H1 (cell line): ENCODE results near the gene OPRD1. TPM values are rescaled to one million over a fixed set of nuclear protein-coding genes. Genes with fewer than 3 reads are reported as not detected.

Experiments used
- ASH2L ChIP-seq: fragments of 200-600, 300-600 bp; sonication (generic); IDR thresholded peaks from one replicate; pipeline ENCODE4 v1.7.1; 2017; ENCODE audit warnings: low read length
- ATF2 ChIP-seq: IDR thresholded peaks from 2 replicates; pipeline ENCODE4 v1.6.1; 2012; ENCODE audit warnings: low read length, inconsistent platforms
- BCL11A ChIP-seq, 2 experiments: IDR thresholded peaks; one replicate each; pipeline ENCODE4 v1.6.1; 2011; ENCODE audit warnings: low read depth in 2 of 2, low read length in 2 of 2, mild to moderate bottlenecking in 2 of 2
- BRCA1 ChIP-seq: IDR thresholded peaks from 2 replicates; pipeline ENCODE4 v1.6.1; 2012; ENCODE audit warnings: low read depth, low read length, improper control_type of control experiment
- CBX5 ChIP-seq: fragments of 300-800, 300-1000 bp; sonication (generic); IDR thresholded peaks from 2 replicates; pipeline ENCODE4 v1.7.1; 2016; ENCODE audit warnings: antibody characterized with exemption, low read length, low read depth
- CREB1 ChIP-seq: IDR thresholded peaks from 2 replicates; pipeline ENCODE4 v1.6.1; 2012; ENCODE audit warnings: inconsistent platforms
- CTCF ChIP-seq, 3 experiments: IDR thresholded peaks; 1 replicate in 2 of 3; 2 replicates in 1 of 3; pipeline versions ENCODE4 v1.5.1 to v1.6.1; 2011; ENCODE audit warnings: low read length in 3 of 3, mild to moderate bottlenecking in 3 of 3, inconsistent platforms in 2 of 3, low read depth in 1 of 3, moderate library complexity in 1 of 3; ENCODE audit not compliant: insufficient read depth in 1 of 3; ENCODE audit errors: control extremely low read depth in 1 of 3
- EP300 ChIP-seq, 2 experiments: IDR thresholded peaks; 1 replicate in 1 of 2; 2 replicates in 1 of 2; pipeline ENCODE4 v1.6.1; 2011 to 2012; ENCODE audit warnings: low read depth in 2 of 2, low read length in 2 of 2, mild to moderate bottlenecking in 2 of 2, borderline replicate concordance in 1 of 2, inconsistent platforms in 1 of 2, moderate library complexity in 1 of 2
- KDM1A ChIP-seq: fragments of 200-600, 300-600 bp; sonication (generic); IDR thresholded peaks from 2 replicates; pipeline ENCODE4 v1.7.1; 2016; ENCODE audit warnings: mild to moderate bottlenecking, low read length, borderline replicate concordance
- KDM5A ChIP-seq: fragments of 200-600 bp; IDR thresholded peaks from 2 replicates; pipeline ENCODE4 v1.7.1; 2012; ENCODE audit warnings: mild to moderate bottlenecking, low read length, inconsistent platforms, mixed read lengths
- NRF1 ChIP-seq: IDR thresholded peaks from 2 replicates; pipeline ENCODE4 v1.6.1; 2011; ENCODE audit warnings: mild to moderate bottlenecking, low read depth, low read length, improper control_type of control experiment
- POLR2A ChIP-seq, 2 experiments: IDR thresholded peaks; 1 replicate in 1 of 2; 2 replicates in 1 of 2; pipeline ENCODE4 v1.6.1; 2011; ENCODE audit warnings: low read depth in 2 of 2, low read length in 2 of 2, mild to moderate bottlenecking in 2 of 2; ENCODE audit errors: control extremely low read depth in 1 of 2
- POLR2AphosphoS5 ChIP-seq: IDR thresholded peaks from 2 replicates; pipeline ENCODE4 v1.6.1; 2011; ENCODE audit warnings: low read depth, low read length
- RAD21 ChIP-seq, 2 experiments: IDR thresholded peaks in 1 of 2; conservative IDR thresholded peaks in 1 of 2; 2 replicates each; pipeline ENCODE4 v1.6.1; 2011; ENCODE audit warnings: low read depth in 2 of 2, low read length in 2 of 2, improper control_type of control experiment in 1 of 2, inconsistent platforms in 1 of 2, mild to moderate bottlenecking in 1 of 2, moderate library complexity in 1 of 2
- RBBP5 ChIP-seq: IDR thresholded peaks from 2 replicates; pipeline ENCODE4 v1.7.1; 2012; ENCODE audit warnings: low read depth, mild to moderate bottlenecking, inconsistent platforms, low read length, moderate library complexity, borderline replicate concordance
- RXRA ChIP-seq: IDR thresholded peaks from 2 replicates; pipeline ENCODE4 v1.6.1; 2011; ENCODE audit warnings: low read depth, mild to moderate bottlenecking, low read length, moderate library complexity; ENCODE audit not compliant: insufficient read depth
- SIX5 ChIP-seq: IDR thresholded peaks from 2 replicates; pipeline ENCODE4 v1.6.1; 2011; ENCODE audit warnings: mild to moderate bottlenecking, low read depth, low read length
- TCF12 ChIP-seq: IDR thresholded peaks from 2 replicates; pipeline ENCODE4 v1.6.1; 2011; ENCODE audit warnings: low read depth, mild to moderate bottlenecking, low read length
- USF2 ChIP-seq: IDR thresholded peaks from 2 replicates; pipeline ENCODE4 v1.6.1; 2011; ENCODE audit warnings: low read length, improper control_type of control experiment
- polyA plus RNA-seq, 7 experiments: library from polyadenylated mRNA; depleted of rRNA in 3 of 7; stranded (reverse) in 5 of 7; unstranded in 2 of 7; fragments of >200 nt in 5 of 7; fragments of 200-250 nt in 2 of 7; gene quantifications; 1 replicate in 5 of 7; 2 replicates in 1 of 7; 4 replicates in 1 of 7; pipeline versions ENCODE4 v1.2.1 to v1.2.3, GENCODE V29; 2011 to 2013; ENCODE audit warnings: missing spikeins in 2 of 7, mixed read lengths in 2 of 7
- total RNA-seq: library from RNA; stranded (reverse); fragmentation: NEBNext Ultra II Directional; extraction: Animal tissue kit (Norgen Biotek cat#: 25700); gene quantifications from 2 replicates; pipeline ENCODE4 v1.2.1, GENCODE V29; 2021

OPRD1 gene
- total and polyA plus RNA-seq, 2 of the 8 experiments (the other 6 are each of a cell fraction or from before 2014, with no cell fraction given): 2.6 to 3.7 TPM

GRCh38 chr1:28845786-28846543 lies 34.0 kb downstream of the OPRD1 start (continued):
- peak; percentile 46 to 51 for TF ChIP-seq RAD21 (IDR thresholded peaks at IDR 0.05 in 1 of 2, conservative IDR thresholded peaks at IDR 0.05 in 1 of 2; ENCODE audit: low read depth in 2 of 2, low read length in 2 of 2)
- no peak for TF ChIP-seq RXRA
- 0 out of 2 replicates have a peak, but pooled peaks have one; percentile 39 for TF ChIP-seq KDM1A
- no peak for TF ChIP-seq NRF1
- TF ChIP-seq POLR2A (IDR thresholded peaks at IDR 0.05; ENCODE audit: control extremely low read depth in 1 of 2, low read depth in 2 of 2, low read length in 2 of 2): no peak
- TF ChIP-seq CREB1: no peak
- no peak for TF ChIP-seq KDM5A
- no peak for TF ChIP-seq ATF2
- no peak for TF ChIP-seq EP300 (IDR thresholded peaks at IDR 0.05; ENCODE audit: borderline replicate concordance in 1 of 2, low read depth in 2 of 2, low read length in 2 of 2)
- TF ChIP-seq BCL11A (IDR thresholded peaks at IDR 0.05; ENCODE audit: low read depth in 2 of 2, low read length in 2 of 2): no peak
- TF ChIP-seq CTCF (IDR thresholded peaks at IDR 0.05; ENCODE audit: control extremely low read depth in 1 of 3, insufficient read depth in 1 of 3, low read depth in 1 of 3, low read length in 3 of 3): peak; percentile 42 to 46 (median 43)
- no peak for TF ChIP-seq RBBP5
- no peak for TF ChIP-seq POLR2AphosphoS5
- no peak for TF ChIP-seq SIX5
- no peak for TF ChIP-seq TCF12
- no peak for TF ChIP-seq CBX5
- no peak for TF ChIP-seq BRCA1
- no peak for TF ChIP-seq USF2
- TF ChIP-seq ASH2L: no peak
